ENCODE results near the gene GLI1.

DNA sequence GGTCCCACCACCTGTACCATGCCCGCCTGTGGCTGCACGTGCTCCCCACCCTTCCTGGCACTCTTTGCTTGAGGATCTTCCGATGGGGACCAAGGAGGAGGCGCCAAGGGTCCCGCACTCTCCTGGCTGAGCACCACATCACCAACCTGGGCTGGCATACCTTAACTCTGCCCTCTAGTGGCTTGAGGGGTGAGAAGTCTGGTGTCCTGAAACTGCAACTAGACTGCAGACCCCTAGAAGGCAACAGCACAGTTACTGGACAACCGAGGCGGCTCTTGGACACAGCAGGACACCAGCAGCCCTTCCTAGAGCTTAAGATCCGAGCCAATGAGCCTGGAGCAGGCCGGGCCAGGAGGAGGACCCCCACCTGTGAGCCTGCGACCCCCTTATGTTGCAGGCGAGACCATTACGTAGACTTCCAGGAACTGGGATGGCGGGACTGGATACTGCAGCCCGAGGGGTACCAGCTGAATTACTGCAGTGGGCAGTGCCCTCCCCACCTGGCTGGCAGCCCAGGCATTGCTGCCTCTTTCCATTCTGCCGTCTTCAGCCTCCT is 3.4 kb upstream of the GLI1 start:
- TF ChIP-seq, protein P1, sequence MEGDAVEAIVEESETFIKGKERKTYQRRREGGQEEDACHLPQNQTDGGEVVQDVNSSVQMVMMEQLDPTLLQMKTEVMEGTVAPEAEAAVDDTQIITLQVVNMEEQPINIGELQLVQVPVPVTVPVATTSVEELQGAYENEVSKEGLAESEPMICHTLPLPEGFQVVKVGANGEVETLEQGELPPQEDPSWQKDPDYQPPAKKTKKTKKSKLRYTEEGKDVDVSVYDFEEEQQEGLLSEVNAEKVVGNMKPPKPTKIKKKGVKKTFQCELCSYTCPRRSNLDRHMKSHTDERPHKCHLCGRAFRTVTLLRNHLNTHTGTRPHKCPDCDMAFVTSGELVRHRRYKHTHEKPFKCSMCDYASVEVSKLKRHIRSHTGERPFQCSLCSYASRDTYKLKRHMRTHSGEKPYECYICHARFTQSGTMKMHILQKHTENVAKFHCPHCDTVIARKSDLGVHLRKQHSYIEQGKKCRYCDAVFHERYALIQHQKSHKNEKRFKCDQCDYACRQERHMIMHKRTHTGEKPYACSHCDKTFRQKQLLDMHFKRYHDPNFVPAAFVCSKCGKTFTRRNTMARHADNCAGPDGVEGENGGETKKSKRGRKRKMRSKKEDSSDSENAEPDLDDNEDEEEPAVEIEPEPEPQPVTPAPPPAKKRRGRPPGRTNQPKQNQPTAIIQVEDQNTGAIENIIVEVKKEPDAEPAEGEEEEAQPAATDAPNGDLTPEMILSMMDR (IDR thresholded peaks at IDR 0.05): peak; percentile 25 to 53 (median 44)
- no peak for TF ChIP-seq POLR2A (IDR thresholded peaks at IDR 0.05)

All from prostate gland (tissue), 2 donors.